NCI-H2081 (cell line): ENCODE data around the gene COL18A1.
A peak's percentile ranks its signal among the peaks of the same experiment; 100 is the strongest.

Experiments used
- DNase-seq, 2 experiments: peaks; one replicate each; lab custom pipeline; 2025; lab: John Stamatoyannopoulos, UW

COL18A1 gene

GRCh38 chr21:45546636-45547544, 141.9 kb downstream of the COL18A1 start:
- no peak for DNase-seq

GRCh38 chr21:45547545-45547900, 142.6 kb downstream of the COL18A1 start:
- DNase-seq = no peak

DNA sequence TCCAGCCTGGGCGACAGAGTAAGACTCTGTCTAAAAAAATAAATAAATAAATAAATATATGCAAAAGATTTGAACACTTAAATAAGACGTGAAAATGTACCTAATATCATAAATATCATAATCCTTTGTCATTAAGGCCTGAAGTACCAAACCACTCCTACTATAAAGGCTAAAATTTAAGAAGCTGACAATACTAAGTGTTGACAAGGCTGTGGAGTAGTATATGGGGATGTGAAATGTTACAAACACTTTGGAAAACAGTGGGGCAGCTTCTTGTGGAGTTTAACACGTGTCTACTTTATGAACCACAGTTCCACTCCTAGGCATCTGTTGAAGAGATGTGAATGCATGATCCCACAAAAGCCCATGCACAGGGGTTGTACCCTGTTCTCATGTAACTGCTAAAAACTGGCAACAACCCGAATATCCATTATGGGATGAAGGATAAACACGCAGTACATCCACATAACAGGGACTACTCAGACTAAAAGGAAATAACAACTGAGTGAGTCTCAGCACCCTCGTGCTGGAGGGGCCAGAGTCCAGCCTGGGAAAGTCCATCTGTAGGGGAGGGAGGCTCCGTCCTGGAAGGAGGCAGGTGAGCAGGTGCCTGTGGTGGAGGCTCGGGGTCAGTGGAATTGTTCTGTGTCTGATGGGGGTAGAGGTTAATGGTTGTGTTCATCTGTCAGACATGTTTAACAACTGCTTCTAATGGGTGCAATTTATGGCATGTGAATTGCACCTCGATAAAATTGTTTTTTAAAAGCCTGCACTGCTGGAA, 143.9 kb downstream of the COL18A1 start:
- no peak for DNase-seq

DNA sequence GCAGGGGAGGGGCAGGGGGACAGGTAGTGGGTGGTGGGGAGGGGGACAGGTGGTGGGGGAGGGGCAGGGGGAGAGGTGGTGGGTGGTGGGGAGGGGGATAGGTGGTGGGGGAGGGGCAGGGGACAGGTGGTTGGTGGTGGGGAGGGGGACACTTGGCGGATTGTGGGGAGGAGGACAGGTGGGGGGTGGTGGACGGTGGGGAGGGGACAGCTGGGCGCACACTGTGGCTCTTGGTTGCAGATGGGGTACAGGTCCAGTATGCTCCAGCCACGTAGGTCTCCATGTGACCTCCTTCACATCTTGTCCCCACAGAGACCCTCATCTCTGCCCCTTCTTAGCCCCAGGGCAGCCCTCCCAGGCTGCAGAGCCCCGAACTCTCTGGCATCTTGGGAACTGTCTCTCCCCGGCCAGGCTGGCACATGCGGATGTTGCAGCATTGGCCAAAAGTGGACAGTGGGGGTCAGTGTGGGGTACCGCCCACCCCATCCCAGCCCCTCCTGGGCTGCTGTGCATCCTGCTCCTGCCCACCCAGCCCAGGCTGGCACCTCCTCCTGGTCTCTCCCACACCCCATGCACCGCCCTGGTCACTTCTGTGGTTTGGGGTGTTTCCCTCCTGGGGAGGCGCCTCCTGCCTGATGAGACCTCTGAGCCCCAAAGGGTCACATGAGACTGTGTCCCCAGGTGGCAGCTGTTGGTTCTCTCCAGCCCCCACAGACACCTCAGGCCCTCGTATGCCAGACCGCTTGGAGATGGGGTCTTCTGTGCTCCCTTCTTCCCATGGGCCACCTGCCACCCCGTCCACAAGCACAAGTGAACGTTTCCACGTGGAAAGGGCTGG, 144.9 kb downstream of the COL18A1 start:
- no peak for DNase-seq

DNA sequence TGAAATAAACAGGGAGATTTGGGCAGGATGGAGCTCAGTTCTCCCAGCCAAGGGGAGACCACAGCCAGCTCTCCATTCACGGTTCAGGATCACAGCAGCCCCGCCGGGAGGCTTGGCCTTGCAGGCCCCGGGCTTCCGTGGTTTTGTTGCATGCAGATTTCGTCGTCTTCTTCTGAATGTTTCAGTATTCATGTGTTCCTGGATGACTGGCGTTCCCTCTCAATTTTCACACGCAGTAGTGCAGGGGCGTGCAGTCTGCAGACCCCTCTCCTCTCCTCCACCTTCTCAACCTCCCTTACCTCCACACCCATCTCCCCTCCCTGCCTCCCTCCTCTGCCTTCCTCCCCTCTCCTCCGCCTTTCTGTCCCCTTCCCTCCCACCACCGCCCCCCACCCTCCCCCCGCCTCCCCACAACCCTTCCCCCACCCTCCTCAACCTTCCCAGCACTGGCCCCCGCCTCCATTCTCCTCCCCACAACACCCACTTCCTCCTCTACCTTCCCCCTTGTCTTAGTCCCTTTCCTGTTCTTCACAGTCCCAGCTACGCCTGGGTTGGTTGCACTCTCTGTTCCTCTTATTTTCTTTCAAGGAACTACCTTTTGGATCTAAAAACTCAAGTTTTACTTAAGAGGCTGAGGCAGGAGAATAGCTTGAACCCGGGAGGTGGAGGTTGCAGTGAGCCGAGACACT, 145.7 kb downstream of the COL18A1 start:
- no peak for DNase-seq

- no peak for DNase-seq
Measured at GRCh38 chr21:45551316-45551715, 146.4 kb downstream of the COL18A1 start.

GRCh38 chr21:45551783-45552695, 147.1 kb downstream of the COL18A1 start:
- no peak for DNase-seq

- DNase-seq = no peak
Measured at GRCh38 chr21:45552696-45553391, 147.9 kb downstream of the COL18A1 start.

GRCh38 chr21:45554477-45555175, 149.7 kb downstream of the COL18A1 start:
- peak; percentile 12 to 26 for DNase-seq

- DNase-seq = no peak
Measured at GRCh38 chr21:45555251-45555556, 150.2 kb downstream of the COL18A1 start.

- peak; percentile 57 for DNase-seq
Measured at GRCh38 chr21:45555557-45556301, 150.8 kb downstream of the COL18A1 start.

GRCh38 chr21:45556302-45556644, 151.3 kb downstream of the COL18A1 start:
- no peak for DNase-seq

- DNase-seq = no peak
Measured at GRCh38 chr21:45556645-45557615, 152.0 kb downstream of the COL18A1 start.

- no peak for DNase-seq
Measured at GRCh38 chr21:45557616-45558043, 152.7 kb downstream of the COL18A1 start.

DNA sequence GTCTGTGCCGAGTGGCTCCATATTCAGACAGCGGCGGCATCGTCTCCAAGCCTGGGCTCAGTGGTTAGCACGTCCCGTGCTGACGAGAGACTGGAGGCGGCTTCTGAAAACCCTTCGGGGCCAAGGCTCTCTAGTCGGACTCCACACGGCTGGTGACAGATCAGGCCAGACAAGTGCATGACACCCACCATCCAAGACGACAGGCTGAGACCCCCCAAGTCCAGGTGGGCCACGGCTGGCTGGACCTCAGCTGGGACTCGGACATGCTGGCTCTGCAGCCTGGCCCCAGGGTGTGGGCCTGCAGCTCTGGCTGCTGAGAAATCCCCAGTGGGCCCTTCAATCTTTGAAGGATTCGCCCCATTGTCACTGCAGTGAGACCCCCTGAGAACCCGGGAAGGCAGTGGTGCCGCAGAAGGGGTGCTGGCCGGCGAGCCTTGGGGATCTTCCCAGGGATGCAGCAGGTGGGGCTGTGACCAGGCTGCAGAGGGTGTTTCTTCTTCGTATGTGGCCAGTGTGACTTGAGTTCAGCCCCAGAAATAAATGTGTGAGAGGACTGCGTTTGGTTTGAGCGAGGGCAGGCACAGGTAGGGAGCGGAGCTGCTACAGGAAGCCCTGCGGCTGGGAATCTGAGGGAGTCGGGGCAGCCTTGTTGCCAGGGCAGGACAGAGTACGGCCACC, 153.2 kb downstream of the COL18A1 start:
- no peak for DNase-seq

DNA sequence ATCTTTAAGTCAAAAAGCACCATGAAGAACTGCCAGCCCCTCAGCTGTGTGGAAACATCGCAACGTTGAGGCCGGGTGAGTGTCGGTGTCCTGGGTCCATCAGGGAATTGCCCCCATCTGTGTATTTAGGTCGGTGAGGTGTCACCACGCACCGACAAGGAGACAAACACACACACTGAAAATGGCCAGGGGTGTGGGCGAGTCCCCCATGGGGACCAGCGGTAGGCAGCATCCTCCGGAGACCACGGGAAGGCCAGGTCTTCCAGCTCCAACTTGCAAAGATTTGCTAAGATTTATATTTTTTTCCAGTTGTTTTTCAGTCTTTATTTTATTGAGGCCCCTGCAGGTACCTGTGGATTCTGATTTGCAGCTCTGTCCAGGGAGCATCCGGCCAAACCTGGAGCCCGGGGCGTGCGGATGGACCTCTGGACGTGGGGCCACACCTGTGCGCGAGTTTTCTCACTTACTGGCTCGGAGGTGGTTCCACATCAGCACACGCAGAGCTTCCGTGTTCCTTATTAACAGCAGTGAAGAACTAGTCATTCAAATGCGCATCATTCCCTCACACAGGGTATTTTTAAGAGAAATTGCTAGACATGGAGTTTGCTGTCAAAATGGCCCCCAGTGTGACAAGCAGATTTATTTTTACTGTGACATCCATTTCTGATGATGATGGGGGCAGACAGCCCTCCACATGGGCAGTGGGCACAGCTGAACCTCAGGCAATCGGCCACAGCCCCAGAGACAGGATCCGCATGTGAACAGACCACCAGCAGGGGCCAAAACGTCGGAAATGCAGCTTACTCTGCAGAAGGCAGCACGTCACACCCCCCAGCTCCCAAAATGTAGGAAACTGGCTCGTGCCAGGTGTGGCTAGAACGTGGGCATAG, 154.5 kb downstream of the COL18A1 start:
- no peak for DNase-seq
